ENCODE measurements around the gene PCDH9. TPM values are rescaled to one million over a fixed set of nuclear protein-coding genes. Genes with fewer than 3 reads are reported as not detected.

The PCDH9 gene
- total and polyA plus RNA-seq, 2 of the 4 experiments (the other 2 are of a cell fraction): 2.2 to 10.2 TPM

DNA sequence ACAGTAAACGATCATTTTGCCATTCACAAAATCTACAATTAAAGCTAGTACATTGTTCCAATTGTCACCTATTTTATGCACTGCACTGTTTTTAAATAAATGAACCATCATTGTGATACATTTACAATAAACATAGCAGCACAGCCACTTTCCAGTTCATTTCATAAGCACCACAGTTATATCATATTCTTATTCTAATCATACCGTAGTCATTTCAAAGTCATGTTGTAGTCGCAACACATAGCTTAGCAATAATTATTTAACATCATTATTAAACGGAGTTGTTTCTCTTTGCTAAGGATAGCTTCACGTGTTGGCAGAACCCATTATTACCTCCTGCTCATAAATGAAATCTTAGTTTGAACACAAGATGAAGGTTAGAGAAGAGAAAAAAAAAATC is 2.2 kb upstream of the PCDH9 start:
- in situ Hi-C loops (cut with MboI; ENCODE audit: low sequenced_read_pairs): no loop called here
- no peak overlapping the region for H4K5ac ChIP-seq (ENCODE audit: low read depth, low read length)

More for the DNA sequence above, 2.2 kb upstream of the PCDH9 start:
- no peak overlapping the region for H4K91ac ChIP-seq (ENCODE audit: insufficient read depth, low read depth, low read length)
- H3K36me3 ChIP-seq (ENCODE audit: control insufficient read depth, insufficient read depth, low read length): no peaks in the 10 kb centered on the region
- no peak overlapping the region for H3K4me3 ChIP-seq (ENCODE audit: insufficient read depth, low read depth, low read length)
- no peak overlapping the region for H2BK120ac ChIP-seq (ENCODE audit: low read depth, low read length)
- no peak overlapping the region for H2AK9ac ChIP-seq (replicated peaks; ENCODE audit: low read depth, low read length, poor library complexity)
- H3K27me3 ChIP-seq (ENCODE audit: control insufficient read depth, insufficient read depth, low read length): no peaks in the 10 kb centered on the region
- POLR2A ChIA-PET (ENCODE audit: unreplicated experiment): no interaction called here
- no peaks in the 10 kb centered on the region for H4K20me1 ChIP-seq (ENCODE audit: insufficient read depth, low read length)
- no peak overlapping the region for H3K9ac ChIP-seq (ENCODE audit: low read depth, low read length)
- no peak overlapping the region for H3K14ac ChIP-seq (replicated peaks; ENCODE audit: low read depth, low read length)
- H2AFZ ChIP-seq (replicated peaks; ENCODE audit: low read length, poor library complexity): no peak overlapping the region
- no peak overlapping the region for H2BK5ac ChIP-seq (ENCODE audit: low read depth, low read length, poor library complexity, severe bottlenecking)
- no peak overlapping the region for H4K8ac ChIP-seq (ENCODE audit: low read depth in 2 of 2, low read length in 2 of 2)
- no peaks in the 10 kb centered on the region; the same call in 1 of the 2 replicates for H3K4me1 ChIP-seq (ENCODE audit: control insufficient read depth, insufficient read depth, low read length)
- H3K27ac ChIP-seq (ENCODE audit: insufficient read depth, low read length): no peak overlapping the region
- H3K56ac ChIP-seq (ENCODE audit: extremely low read depth, insufficient read depth, low read length): no peak overlapping the region
- TF ChIP-seq, protein P1, sequence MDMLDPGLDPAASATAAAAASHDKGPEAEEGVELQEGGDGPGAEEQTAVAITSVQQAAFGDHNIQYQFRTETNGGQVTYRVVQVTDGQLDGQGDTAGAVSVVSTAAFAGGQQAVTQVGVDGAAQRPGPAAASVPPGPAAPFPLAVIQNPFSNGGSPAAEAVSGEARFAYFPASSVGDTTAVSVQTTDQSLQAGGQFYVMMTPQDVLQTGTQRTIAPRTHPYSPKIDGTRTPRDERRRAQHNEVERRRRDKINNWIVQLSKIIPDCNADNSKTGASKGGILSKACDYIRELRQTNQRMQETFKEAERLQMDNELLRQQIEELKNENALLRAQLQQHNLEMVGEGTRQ (IDR thresholded peaks at IDR 0.05; ENCODE audit: low read depth, low read length): no peak
- TF ChIP-seq RFX5 (IDR thresholded peaks at IDR 0.05; ENCODE audit: low read depth, low read length) (no peak), MXI1 (IDR thresholded peaks at IDR 0.05; ENCODE audit: borderline replicate concordance, low read depth, low read length) (no peak), CHD1 (IDR thresholded peaks at IDR 0.05; ENCODE audit: low read depth, low read length) (no peak), FOS (IDR thresholded peaks at IDR 0.05; ENCODE audit: low read depth, low read length) (no peak)
- no peaks in the 10 kb centered on the region for H3K9me3 ChIP-seq (ENCODE audit: control insufficient read depth, insufficient read depth, low read length)
- dilution Hi-C loops (cut with HindIII; ENCODE audit: low sequenced_read_pairs, unreplicated experiment): no loop called here
- no peak overlapping the region for H2BK15ac ChIP-seq (ENCODE audit: low read depth, low read length)
- H3K4me2 ChIP-seq (ENCODE audit: low read depth, low read length): no peak overlapping the region
- peaks cover 4 to 12% of the 10 kb centered on the region in 2 experiments; a peak in 1 of 4 replicates for H3K79me1 ChIP-seq (ENCODE audit: low read depth in 1 of 2, low read length in 2 of 2)
- ATAC-seq (ENCODE audit: low read depth) (no peak), DNase-seq (no peak)
- no peak overlapping the region for H2BK20ac ChIP-seq (ENCODE audit: low read depth, low read length)
- WGBS, 2 experiments (ENCODE audit: extremely low coverage in 2 of 2, insufficient read length in 1 of 2): no CpG with 5 or more reads among the region's 5 CpGs
- H3K4ac ChIP-seq (ENCODE audit: low read depth, low read length): no peak overlapping the region
- no peak overlapping the region for H3K18ac ChIP-seq (ENCODE audit: low read depth, low read length)
- no peak overlapping the region for H3K23ac ChIP-seq (ENCODE audit: low read depth, low read length)
- intact Hi-C loops (cut with micrococcal nuclease): no loop called here
- no peak overlapping the region for H2AK5ac ChIP-seq (ENCODE audit: low read depth, low read length)
- no TSS peak for BruUV-seq (replicated peaks)
- CTCF ChIA-PET: no interaction called here
- H3K9me1 ChIP-seq (ENCODE audit: insufficient read depth, low read length): no peaks in the 10 kb centered on the region

Data from IMR-90 (cell line).